ENCODE measurements around the gene KAT2B.

DNA sequence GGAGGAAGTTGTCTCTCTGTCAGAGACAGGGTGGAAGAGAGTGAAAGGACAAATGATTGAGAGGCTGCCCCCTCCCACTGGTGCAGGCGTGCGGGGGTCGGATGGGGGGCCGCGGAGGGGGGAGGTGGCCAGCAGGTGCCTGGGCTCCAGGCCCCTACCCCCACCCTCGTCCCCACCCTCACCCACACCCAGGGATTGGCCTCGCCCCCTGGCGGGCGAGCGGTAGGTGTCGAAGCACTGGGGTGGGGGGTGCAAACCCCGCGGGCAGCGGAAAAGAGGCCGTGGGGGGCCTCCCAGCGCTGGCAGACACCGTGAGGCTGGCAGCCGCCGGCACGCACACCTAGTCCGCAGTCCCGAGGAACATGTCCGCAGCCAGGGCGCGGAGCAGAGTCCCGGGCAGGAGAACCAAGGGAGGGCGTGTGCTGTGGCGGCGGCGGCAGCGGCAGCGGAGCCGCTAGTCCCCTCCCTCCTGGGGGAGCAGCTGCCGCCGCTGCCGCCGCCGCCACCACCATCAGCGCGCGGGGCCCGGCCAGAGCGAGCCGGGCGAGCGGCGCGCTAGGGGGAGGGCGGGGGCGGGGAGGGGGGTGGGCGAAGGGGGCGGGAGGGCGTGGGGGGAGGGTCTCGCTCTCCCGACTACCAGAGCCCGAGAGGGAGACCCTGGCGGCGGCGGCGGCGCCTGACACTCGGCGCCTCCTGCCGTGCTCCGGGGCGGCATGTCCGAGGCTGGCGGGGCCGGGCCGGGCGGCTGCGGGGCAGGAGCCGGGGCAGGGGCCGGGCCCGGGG, at the start of gene KAT2B:
- TF ChIP-seq CTCF (conservative IDR thresholded peaks at IDR 0.05; ENCODE audit: low read depth, low read length) (peak; percentile 72), EZH2 (IDR thresholded peaks at IDR 0.05; ENCODE audit: borderline replicate concordance, low read depth, low read length, poor library complexity, severe bottlenecking) (no peak)
